ENCODE data around the gene FXYD7. TPM values are rescaled to one million over a fixed set of nuclear protein-coding genes. Genes with fewer than 3 reads are reported as not detected.

FXYD7 gene, protein sequence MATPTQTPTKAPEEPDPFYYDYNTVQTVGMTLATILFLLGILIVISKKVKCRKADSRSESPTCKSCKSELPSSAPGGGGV
- total RNA-seq = 22.1 TPM

DNA sequence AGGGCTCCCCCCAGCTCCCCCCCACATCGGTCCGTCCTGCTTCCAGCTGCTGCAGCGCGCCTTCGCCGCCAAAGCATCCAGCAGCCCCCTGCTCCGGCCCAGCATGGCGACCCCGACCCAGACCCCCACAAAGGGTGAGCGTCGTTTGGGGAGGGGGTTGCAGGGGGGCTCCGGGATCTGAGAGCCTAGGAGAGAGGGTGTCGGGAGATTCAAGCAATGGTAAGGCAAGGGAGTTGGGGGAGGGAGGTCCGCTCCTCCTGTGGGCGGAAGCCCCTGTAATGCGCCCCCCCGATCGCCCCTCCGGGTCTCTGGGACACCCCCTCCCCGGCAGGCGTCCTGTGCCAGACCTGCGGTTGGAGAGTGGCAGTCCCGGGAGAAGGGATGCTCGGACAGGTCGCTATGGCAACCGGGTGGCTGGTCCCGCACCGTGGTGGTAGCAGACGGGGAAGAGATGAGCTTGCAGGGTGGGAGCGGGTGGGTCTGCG, at the start of gene FXYD7:
TSS of gene FXYD7 (plus strand) at position 25 of the 485 bp plus-strand sequence. CDS start at position 104, 79 bp downstream.

DNA sequence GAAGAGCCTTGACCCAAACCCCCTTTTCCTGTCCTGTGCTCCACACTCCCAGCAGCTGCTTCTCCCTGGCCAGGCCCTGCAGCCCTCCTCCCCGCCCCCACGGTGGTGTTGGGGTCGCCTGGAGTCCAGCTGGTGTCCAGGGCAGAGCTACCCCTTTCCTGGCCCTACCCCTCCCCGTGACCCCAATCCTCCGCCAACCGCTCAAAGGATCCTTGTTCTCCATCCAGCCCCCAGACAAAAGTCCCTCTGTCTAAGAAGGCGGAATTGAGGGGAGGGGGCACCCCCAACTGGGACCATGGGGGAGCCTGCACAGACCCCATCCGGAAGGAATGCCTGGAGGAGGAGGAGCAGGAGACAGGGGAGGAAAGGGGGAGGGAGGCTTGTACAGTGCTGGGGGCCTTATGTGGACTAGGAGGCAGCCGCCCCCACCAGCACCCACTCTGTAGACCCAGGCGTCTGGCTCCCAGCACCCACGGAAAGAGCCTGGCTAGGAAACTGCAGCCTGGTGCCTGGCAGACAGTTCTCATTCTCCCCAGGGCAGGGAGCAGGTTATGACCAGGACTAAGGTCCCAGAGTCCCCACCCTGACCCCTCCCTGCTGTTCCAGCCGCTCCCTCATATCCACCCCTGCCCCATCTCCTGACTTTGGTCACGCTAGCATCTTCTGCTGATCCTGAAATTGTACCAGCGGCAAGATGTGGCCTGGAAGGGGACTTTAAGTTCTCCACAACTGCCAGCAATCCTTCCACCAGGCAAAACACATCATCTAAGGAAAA, 27.7 kb upstream of the FXYD7 start, which contains the start of gene FXYD3:
TSS of gene FXYD3 (plus strand) at position 647 of the 775 bp plus-strand sequence. CDS start 3,554 bp downstream, outside the sequence.

DNA sequence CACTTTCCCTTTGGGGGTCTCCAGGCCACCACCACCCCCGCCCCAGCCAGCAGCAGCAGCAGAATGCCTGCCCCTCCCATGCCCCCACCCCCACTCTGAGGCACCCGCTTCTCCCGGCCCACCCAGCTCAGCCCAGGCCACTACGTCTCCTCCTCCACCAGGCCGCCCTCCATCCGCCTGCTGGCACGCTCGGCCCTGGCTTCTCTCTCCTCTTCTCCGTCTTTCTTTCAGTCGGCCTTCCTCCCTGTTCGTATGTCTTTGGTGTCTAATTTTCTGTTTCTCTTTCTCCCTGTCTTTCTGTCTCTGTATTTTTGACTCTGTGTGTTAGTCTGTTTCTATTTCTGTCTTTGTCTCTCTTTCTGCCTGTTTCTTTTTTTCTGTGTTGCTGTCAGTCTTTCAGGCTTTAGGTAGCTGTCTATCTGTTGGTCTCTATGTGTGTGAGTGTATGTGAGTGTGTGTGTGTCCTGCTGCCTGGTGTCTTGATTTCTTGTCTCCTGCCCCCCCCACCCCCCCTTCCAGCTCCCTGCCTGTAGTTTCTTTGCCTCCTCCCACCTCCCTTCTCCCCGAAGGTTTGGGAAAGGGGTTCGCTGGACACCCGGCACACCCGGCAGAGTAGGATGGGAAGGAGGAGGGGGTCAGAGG, 8.3 kb upstream of the FXYD7 start, which contains the start of gene LGI4:
TSS of gene LGI4 (minus strand) at position 459 of the 642 bp plus-strand sequence. CDS start at position 80, 379 bp downstream.

DNA sequence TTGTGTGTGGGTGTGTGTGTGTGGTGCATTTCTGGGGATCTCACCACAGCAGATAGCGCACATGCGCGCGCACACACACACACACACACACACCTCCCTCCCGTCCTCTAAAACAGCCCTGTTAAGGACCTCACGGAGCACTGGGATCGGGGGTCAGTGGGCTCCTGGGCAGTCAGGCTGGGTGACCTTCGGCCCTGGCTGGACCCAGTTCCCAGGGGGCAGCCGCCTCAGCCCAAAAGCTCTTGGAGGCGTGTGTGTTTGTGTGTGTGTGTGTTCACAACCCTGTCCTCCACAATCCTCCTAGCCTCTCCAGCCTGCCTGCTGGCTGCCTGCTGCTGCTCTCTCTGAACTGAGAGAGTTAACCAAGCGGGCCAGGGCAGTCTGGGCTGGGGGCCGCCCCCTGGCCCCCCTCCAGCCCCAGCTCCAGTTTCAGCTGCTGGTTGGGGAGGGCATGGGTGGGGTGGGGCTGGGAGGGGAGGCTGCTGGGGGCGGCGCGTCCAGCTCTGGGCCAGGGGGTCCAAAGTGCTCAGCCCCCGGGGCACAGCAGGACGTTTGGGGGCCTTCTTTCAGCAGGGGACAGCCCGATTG, 4.7 kb upstream of the FXYD7 start, which contains the start of gene FXYD1:
TSS of gene FXYD1 (plus strand) at position 520 of the 588 bp plus-strand sequence. CDS start 1,256 bp downstream, outside the sequence.

DNA sequence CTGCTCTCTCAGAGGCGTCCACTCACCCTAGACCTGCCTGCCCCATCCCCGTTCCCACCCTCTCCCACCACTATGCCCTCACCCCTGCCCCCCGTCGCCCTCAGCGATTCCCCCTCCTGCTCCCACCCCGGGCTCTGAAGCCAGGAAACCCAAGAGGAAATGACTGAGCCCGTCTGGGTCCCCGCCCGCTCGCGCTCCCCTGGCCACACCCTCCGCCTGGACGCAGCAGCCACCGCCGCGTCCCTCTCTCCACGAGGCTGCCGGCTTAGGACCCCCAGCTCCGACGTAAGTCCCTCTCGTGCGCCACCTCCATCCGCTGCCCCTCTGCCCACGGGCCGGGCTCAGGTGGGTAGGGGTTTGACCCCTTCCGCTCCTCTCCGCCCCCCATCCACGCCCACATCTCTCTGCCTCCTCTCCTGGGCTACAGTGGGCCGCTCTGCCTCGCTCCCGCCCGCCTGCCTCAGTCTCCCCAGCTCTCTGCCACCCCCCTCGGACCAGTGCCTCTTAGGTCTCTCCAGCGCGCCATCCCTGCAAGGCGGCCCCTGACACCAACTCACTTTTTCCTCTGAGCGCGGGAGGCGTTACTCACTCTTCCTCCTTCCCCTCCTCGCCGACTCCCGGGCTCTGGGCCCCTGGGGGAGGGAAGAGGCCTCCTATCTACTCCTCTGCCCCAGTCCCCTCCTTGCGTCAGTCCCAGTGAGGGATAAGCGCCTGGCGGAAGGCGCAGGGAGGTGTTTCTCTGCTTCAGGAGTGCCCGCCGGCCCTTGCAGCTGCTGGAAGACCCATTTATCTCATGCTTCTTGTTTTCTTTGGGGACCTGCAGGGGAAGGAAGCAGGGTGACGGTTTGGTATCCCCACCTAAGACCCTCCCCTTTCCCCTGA, 11.7 kb downstream of the FXYD7 start, which contains the start of gene FXYD5:
TSS of gene FXYD5 (plus strand) at position 211 of the 882 bp plus-strand sequence. CDS start 816 bp downstream, outside the sequence.

Small RNAs within 50 kb of the gene (small RNA-seq; reads per million reads assigned to genes)
- gene AC020907.2 = not detected

Other genes starting within 250 kb of the FXYD7 start
- 9.0 TPM for gene ZNF30, start 216.4 kb upstream of the FXYD7 start, total RNA-seq
- 16.6 TPM for gene ZNF792, start 179.0 kb upstream of the FXYD7 start, total RNA-seq
- gene GRAMD1A, start 142.9 kb upstream of the FXYD7 start, total RNA-seq = 47.1 TPM
- gene SCN1B, start 112.8 kb upstream of the FXYD7 start, total RNA-seq = 3.9 TPM
- 0.23 TPM for gene HPN, start 101.5 kb upstream of the FXYD7 start, total RNA-seq
- not detected for gene FXYD3, start 27.4 kb upstream of the FXYD7 start, total RNA-seq
- 15.0 TPM for gene LGI4, start 8.2 kb upstream of the FXYD7 start, total RNA-seq
- gene FXYD1, start 4.4 kb upstream of the FXYD7 start, total RNA-seq = 3.2 TPM
- gene FXYD5, start 11.5 kb downstream of the FXYD7 start, total RNA-seq = 0.46 TPM
- gene FAM187B, start 85.5 kb downstream of the FXYD7 start, total RNA-seq = not detected
- 2.5 TPM for gene LSR, start 105.7 kb downstream of the FXYD7 start, total RNA-seq
- 44.5 TPM for gene USF2, start 125.7 kb downstream of the FXYD7 start, total RNA-seq
- gene HAMP, start 139.3 kb downstream of the FXYD7 start, total RNA-seq = not detected
- 1.2 TPM for gene MAG, start 148.9 kb downstream of the FXYD7 start, total RNA-seq
- 0.46 TPM for gene CD22, start 185.9 kb downstream of the FXYD7 start, total RNA-seq
- not detected for gene FFAR1, start 204.6 kb downstream of the FXYD7 start, total RNA-seq
- 0.23 TPM for gene FFAR3, start 215.2 kb downstream of the FXYD7 start, total RNA-seq
- gene GPR42, start 227.8 kb downstream of the FXYD7 start, total RNA-seq = not detected